SIG-M5 (cell line): ENCODE results near the gene MEF2B.
"Not testable (repeated sequence)": the region's sequence is repeated elsewhere in the genome, so short reads cannot be mapped to it uniquely, and the experiment has no call there.

Source experiments
- DNase-seq: peaks from one replicate; lab custom pipeline; 2025; lab: John Stamatoyannopoulos, UW

MEF2B gene

DNA sequence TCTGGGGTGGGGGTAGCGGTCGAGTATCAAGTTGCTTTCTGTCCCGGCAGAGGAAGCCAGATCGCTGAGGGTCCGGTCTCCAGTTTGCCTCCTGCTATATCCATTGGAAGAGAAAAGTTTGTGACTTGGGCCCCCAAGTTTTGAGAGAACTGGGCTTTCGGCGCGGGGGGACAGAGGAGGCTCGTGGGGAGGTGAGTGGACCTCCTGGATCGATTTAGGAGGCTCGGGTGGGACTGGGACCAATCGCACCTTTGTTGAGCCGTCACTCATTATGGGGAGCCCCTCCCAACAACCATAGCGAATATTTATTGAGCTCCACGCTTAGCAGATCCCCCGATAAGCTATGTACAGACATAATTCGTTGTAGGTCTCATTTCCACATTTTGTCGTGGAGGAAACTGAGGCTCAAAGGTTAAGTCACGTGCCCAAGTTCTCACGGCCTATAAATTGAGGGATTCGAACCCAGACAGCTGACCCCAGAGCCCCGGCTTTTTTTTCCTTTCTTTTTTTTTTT is 22.9 kb upstream of the MEF2B start:
- DNase-seq: no peak

DNA sequence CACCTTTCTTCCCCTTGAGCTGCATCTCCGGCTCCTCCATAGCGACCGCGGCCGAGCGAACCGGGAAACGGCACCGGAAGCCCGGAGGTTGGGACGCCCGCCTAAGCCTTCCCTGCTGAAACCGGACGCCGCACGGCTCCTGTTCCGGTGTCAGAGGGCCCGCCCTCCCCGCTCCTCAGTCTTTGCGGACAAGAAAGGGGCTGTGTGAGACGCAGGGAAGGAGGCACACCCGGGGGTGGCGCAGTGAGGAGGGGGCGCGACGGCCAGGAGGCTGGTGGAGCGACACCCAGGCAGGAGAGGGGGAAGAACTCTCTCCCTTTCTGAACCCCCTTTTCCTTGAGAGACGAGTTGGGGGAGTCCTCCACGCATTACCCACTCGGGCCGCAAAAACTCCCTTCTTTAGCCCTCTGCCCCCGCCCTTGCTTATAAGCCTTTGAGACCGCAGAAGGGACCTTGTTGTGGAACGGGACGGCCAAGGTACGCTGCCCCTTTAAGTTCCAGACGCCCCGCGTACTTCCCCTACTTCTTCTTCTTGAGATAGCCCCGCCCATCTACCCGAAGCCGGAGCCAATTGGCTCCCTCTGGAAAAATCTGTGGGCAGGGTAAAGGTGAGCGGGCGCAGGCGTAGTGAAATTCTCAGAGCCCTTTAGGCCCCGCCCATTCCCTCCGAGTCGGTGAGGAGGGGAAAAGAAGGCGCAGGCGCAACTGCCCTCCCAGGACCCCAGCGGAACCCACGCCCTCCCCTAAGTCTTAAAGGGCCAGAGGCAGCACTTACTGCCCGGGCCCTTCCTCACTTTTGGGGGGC is 22.2 kb upstream of the MEF2B start, which contains the start of the genes BORCS8 and RFXANK:
BORCS8 (minus strand) TSS at position 75 of the 805 bp plus-strand sequence; CDS start at position 40, 35 bp downstream.
RFXANK (plus strand) TSS at position 181 of the 805 bp plus-strand sequence. CDS start 1,689 bp downstream, outside the sequence.
- DNase-seq: peak; percentile 89

DNA sequence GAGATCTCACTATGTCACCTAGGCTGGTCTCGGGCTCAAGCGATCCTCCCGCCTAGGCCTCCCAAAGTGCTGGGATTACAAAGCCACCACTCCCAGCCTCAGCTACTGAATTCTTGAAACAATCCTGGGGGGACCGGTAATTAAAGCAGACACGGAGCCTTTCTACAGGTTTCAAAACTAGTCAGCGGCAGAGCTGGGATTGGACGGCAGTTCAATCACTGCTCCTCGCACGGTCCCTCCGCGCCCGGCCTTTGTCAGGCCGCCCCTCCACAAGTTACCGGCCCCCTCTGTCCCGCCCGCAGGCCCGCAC is 21.7 kb upstream of the MEF2B start:
- no peak for DNase-seq

DNA sequence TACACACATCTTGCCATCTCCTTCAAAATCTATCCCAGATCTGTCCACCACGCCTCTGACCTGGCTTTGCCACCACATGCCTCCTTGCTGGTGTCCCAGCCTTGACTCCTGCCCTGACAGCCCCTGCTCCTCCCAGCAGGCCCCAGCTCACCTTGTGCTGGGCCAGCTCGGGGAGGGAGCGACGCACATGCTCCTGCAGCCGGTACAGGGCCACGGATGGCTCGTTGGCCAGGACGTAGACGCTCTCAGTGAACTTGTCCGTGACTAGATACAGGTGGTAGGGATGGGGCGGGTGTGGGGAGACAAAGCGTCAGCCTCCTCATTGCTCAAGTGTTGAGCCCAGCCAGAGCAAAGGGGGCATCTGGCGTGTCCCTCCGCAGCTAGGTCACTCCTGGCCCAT is 16.7 kb upstream of the MEF2B start:
- no peak for DNase-seq

DNA sequence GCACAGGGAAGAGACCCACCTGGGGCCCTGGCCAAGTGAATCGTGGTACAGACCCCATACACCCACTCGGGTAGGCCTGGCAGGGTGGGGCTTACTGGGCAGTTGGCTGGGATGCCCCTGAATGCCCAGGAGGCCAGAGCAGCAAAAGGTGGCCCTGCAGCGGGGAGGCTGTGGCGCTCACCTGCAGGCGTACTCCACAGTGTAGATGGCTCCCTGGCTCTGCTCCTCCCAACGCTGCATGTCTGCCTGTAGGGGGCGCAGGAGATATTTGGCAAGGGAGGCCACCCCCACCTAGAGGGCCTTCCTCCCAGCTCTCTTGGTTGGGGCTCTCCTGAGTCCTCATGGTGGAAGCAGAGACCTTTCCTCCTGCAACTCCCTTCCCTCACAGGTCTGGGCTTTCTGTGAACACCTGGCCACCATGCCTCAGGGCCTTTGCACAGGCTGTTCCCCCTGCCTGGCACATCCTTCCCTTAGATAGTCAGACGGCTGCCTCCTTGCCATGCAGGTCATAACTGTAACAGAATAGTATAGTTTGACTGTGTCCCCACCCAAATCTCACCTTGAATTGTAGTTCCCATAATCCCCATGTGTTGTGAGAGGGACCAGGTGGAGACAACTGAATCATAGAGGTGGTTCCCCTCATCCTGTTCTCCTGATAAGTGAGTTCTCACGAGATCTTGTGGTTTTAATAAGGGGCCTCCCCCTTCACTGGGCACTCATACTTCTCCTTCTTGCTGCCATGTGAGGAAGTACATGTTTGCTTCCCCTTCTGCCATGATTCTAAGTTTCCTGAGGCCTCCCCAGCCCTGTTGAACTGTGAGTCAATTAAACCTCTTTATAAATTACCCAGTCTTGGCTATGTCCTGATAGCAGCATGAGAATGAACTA is 16.0 kb upstream of the MEF2B start:
- DNase-seq: no peak

DNA sequence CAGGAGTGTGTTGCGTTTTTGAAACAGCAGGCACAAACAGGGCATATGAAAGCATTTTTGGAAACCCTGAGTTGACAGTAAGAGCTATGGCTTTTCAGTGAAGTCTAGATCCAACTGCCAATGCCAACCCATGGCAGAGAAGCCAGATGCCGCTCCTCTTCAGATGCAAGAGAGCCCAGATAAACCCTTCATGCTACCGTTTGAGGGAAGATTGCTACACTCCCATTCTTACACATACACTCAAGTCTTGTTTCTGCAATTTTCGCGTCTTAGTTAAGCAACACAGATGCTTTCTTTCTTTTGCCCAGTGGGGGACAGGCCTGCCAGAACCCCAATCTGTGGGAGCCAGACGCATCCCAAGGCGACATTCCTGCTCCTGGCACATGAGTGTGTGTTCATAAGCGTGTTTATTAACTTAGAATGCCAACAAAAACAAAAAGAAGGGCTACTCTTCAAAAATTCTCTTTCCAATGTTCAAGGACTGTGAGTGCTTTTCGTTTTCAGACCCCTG is 11.5 kb upstream of the MEF2B start:
- DNase-seq: no peak

DNA sequence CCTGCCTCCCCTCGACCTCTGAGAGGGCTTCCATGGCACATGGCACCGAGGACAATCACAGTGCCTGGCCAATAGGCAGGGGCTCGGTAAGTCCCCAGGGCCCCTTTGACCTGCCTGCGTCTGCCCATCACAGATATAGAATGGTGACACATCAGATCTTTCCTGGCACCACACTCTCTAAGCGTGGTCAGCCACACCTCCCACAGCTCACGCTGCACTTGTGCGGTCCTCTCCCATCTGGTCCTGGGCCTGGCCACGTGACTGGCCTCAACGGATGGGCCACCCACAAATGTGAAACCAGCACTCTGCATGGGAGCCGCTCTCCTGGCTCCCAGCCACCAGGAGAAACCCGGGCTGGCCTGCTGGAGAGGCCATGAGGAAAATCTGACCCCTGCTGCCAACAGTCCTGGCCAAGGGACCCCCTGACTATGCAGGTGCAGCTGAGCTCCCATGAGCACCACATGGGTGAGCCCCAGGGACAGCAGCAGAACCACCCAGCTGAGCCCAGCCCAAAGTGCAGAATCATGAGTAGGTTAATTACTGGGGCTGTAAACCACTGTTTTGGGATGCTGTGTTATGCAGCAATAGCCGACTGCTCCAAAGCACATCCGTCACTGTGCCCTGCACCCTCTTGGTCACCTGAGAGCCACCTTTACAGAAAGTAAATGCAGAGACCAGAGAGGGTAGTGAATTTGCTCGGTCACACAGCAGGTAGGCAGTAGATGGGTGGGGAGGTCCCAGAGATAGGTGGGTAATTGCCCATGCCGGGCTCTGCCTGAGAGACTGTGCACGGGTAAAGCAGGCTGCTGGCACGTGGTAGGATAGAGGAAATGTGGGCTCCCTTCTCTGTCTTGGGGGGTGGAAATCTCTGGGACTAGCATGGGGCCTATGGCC is 9.7 kb upstream of the MEF2B start:
- DNase-seq: no peak

DNA sequence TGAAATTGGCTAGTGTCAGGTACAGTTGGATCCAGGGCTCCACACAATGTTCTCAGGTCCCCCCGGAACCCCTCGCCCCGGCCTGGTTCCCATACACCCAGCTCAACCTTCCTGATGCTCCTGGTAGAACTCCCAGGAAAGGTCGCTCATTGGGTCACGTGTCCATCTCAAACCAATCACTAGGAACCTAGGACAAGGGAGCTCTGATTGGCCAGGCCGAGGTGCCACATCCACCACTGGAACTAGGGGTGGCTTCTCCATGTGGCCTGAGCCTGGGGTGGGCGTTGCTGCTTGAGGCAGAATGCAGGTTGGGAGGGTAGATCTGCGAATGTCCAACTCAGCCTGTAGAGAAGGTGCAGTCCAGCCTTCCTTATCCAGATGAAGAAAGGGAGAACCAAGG is 6.9 kb upstream of the MEF2B start:
- no peak for DNase-seq

DNA sequence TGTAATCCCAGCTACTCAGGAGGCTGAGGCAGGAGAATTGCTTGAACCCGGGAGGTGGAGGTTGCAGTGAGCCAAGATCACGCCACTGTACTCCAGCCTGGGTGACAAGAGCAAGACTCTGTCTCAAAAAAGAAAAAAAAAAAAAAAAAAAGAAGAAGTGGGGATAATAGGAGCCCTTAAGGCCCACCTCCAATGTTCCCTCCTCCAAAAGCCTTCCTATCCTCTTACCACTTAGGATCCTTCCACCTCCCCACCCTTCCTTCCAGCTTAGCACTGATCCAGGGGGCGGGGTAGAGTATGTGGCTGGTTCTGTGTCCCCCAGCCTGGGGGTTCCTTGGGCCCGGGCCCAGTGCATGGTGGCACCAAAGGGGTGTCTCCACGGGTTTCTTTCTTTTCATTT is 3.2 kb upstream of the MEF2B start:
- not testable (repeated sequence) for DNase-seq

DNA sequence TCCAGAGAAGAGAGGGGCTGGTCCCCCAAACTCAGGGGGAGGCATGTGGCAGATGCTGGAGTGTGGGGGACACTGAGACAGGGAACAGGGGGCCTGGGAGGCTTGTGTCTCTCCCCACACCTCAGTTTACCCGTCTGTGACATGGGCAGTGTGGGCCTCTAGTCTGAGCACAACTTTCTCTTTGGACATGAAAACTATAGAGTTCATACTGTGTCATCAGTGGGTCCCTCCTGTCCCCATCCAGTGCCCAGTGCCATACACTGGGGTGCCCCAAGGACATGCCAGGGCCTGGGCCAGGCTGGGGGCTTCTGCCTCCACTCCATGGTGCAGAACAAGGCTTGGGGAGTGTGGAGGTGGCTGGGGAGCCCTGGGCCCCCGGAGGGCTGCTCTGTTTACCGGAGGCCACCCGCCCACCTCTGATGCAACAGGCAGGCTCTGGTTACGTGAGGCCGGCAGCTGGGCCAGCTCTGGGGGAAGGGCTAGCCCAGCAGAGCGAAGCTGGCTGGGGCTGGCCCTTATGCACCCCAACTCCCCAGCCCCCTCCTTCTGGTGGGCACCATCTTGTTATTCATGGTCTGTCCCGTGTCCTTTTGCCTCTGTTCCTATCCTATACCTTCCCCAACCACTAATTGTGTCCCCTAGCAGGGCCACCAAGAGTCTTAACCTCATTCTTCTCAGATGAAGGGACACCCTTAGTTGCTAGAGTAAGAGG is 1.9 kb upstream of the MEF2B start:
- no peak for DNase-seq

DNA sequence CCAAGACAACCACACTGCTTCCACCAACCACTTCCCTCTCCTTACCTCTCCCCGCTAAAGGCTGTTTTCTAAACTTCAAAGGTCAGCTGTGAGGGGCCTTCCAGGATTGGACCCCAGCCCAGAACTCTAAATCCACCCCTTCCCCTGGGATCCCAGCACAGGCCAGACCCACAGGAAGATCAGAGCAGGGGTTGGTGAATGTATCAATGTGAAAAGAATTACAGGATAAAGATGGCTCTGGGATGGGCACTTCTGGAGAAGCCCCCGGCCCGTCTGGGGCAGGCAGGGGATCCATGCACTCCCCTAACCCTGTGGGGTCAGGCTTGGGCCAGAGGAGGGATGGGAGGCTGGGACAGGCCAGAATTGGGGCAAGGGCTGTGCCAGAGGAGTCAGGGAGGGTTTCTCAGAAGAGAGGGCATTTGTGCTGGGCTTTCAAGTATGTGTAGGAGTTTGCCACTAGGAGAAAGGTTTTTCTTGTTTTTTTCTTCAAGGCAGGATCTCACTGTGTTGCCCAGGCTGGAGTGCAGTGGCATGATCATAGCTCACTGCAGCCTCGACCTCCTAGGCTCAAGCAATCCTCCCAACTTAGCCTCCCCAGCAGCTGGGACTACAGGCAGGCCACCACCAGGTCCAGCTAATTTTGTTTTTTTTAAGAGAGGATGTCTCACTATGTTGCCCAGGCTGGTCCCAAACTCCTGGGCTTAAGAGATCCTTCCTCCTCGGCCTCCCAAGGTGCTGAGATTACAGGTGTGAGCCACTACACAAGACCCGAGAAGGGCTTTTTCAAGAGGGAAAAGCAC is 1.0 kb upstream of the MEF2B start:
- no peak for DNase-seq

DNA sequence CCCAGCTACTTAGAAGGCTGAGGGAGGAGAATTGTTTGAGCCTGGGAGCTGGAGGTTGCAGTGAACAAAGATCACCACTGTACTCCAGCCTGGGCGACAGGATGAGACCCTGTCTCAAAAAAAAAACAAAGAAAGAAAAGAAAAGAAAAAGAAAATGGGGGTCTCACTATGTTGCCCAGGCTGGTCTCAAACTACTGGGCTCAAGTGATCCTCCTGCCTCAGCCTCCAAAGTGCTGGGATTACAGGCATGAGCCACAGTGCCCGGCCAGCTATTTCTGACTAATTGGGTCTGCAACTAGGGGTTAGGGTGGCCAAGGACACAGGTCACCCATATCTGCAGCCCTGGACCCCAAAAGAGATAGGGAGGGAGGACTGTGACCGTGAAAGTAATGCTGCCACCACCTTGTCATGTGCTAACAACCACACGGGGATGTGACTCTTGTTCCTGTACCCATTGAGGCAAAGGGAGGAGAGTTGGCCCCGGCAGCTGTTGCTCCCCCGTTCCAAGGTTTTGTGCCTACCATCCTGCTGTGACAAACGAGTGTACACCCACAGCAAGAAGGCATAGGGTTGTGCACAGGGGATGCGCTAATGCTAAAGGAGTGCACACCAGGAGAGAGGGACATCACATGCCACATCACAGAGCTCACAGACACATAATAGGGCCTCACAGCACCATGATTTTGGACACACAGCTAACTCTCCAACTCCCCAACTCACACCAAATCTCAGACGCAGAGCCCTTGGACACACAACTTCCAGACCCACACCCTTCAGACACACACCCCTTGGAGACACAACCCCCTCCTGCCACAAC is 619 bp downstream of the MEF2B start:
- DNase-seq: no peak

DNA sequence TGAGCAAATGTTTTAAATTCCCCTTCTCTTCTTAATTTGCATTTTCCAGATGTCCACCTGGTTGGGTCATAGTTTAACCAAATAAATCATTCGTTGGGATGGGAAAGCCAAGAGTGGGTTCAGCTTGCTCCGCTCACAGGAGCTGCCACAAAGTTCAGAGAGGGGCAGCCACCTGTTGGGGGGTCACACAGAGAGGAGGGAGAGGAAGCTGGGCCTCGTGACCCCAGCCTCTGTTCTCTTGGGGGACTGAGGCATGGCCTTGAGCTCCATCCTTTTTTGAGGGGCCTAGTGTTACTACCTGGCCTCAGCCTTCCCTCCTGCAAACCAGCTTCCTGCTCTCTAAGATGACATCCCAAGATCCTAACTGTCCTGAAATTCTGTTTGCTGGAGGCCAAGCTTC is 2.5 kb downstream of the MEF2B start:
- no peak for DNase-seq

DNA sequence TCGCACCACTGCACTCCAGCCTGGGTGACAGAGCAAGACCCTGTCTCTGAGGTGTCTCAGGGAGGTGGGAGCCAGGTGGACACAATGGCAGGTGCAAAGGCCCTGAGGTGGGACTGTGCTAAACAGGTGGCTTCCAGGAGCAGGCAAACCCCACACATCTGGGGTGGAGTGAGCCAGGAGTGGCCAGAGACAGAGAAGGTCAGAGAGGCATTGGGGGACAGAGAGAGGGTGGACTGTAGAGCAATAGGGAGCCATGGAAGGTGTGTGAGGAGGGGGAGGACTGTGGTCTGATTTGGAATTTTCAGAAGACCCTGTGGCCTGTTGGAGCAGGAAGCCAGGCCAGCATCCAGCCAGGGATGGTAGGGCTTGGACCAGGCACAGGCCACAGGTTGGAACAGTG is 4.7 kb downstream of the MEF2B start:
- no peak for DNase-seq

DNA sequence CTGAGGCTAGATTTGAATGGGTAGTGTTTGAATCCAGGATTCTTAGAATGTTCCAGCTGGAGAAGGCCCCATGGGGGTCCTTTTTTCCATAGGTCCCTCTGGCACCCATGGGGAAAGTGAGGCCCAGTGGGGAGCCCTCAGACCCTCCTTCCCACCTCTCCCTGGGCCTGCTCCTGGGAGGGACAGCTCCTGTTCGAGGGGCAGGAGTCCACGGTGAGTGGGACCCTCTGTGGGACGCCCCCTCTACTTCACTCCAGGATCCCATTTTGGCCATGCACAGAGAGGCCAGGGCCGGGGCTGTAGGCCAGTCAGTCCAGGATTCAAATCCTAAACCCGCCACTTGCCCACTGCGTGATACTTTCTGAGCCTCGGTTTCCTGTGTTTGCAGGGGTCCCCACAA is 7.6 kb downstream of the MEF2B start:
- DNase-seq: no peak

DNA sequence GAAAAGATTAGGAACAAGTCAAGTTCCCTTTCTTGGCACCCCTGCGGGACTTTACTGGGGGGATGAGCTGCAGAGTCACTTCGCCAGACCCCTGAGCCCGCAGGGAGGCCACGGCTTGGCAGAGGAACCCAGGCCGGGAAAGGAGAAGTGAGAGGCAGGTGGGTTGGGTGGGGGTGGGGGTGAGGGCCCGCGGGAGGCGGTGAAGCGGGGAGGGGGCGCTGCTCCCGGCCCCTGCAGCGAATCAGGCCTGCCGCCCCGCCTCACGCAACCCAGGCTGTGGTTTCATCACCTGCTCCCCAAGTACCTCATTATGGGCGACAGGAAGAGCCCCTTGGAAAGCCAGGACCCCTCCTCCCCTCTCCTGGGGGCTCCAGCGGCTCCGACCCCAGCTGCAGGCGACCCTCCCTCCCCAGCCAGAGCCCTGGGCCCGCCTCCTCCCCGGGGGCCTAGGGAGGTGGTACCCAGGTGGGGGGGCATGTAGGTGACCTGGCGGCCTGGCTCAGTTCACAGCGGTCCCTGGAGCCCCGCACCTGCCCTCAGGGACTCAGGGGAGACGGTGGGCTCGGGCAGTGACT is 9.5 kb downstream of the MEF2B start:
- no peak for DNase-seq

DNA sequence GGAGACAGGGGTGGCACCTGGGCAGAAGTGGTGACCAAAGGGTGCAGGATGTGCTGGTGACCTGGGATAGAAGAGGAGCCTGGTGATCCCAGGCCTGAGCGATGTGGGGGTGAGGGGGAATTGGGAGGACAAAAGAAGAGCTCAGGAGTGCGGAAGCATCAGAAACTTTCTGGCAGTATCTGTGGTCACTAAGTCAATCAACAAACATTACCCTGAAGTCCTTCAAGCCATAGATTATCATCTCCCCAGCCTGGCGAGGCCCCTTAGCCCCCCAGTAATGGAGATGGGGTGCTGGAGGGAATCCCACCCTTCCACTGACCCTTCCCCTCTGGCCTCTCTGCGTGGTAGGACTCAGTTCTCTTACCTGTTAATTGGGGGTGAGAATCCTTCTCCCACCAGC is 10.5 kb downstream of the MEF2B start:
- no peak for DNase-seq

DNA sequence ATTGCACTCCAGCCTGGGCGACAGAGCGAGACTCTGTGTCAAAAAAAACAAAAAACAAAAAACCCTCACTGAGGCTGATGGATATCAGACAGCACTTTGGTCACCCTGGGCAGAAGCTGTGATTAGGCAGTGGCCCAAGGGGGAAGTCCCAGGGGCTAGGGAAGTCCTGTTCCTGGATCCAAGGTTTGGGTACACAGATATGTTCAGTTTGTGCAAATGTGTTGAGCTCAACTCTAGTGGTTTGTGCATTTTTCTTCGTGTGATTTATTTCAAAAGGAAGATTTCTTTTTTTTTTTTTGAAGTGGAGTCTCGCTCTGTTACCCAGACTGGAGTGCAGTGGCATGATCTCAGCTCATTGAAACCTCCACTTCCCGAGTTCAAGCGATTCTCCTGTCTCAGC is 12.3 kb downstream of the MEF2B start:
- DNase-seq: no peak
